Measurements from ENCODE around the gene FAM204A. TPM values are rescaled to one million over a fixed set of nuclear protein-coding genes. Genes with fewer than 3 reads are reported as not detected.

Gene FAM204A
- total RNA-seq, 1 donor, result 85.8 TPM

GRCh38 chr10:118362103-118362502, 20.0 kb upstream of the FAM204A start:
- Histone ChIP-seq H3K36me3 (ENCODE audit: insufficient read depth, low read length) (no peaks in the 10 kb centered on the region), H3K4me1 (ENCODE audit: insufficient read depth, low read length) (no peaks in the 10 kb centered on the region), H3K27me3 (ENCODE audit: insufficient read depth, low read length) (no peaks in the 10 kb centered on the region), H4K20me1 (ENCODE audit: insufficient read depth, low read length) (no peaks in the 10 kb centered on the region), H2AFZ (ENCODE audit: low read length) (no peak overlapping the region), H3K4me3 (ENCODE audit: insufficient read depth, low read length) (no peak overlapping the region), H3K79me2 (ENCODE audit: insufficient read depth, low read length) (no peaks in the 10 kb centered on the region), H3K27ac (ENCODE audit: low read depth, low read length) (no peak overlapping the region), H3K9me3 (ENCODE audit: low read depth, low read length) (no peaks in the 10 kb centered on the region), H3K4me2 (ENCODE audit: insufficient read depth, low read length) (no peak overlapping the region)
- DNase-seq (ENCODE audit: insufficient read length, low spot score, missing footprints), result peak; percentile 2
- no peak for TF ChIP-seq CTCF (IDR thresholded peaks at IDR 0.05; ENCODE audit: extremely low read depth, low read depth, low read length)

GRCh38 chr10:118358327-118358726, 16.2 kb upstream of the FAM204A start:
- Histone ChIP-seq H3K27me3 (ENCODE audit: insufficient read depth, low read length) (no peaks in the 10 kb centered on the region), H3K27ac (ENCODE audit: low read depth, low read length) (no peak overlapping the region), H2AFZ (ENCODE audit: low read length) (no peak overlapping the region), H4K20me1 (ENCODE audit: insufficient read depth, low read length) (no peaks in the 10 kb centered on the region), H3K4me1 (ENCODE audit: insufficient read depth, low read length) (no peaks in the 10 kb centered on the region), H3K4me3 (ENCODE audit: insufficient read depth, low read length) (no peak overlapping the region), H3K36me3 (ENCODE audit: insufficient read depth, low read length) (no peaks in the 10 kb centered on the region), H3K79me2 (ENCODE audit: insufficient read depth, low read length) (no peaks in the 10 kb centered on the region), H3K4me2 (ENCODE audit: insufficient read depth, low read length) (no peak overlapping the region), H3K9me3 (ENCODE audit: low read depth, low read length) (no peaks in the 10 kb centered on the region)
- TF ChIP-seq CTCF (IDR thresholded peaks at IDR 0.05; ENCODE audit: extremely low read depth, low read depth, low read length), result no peak
- no peak for DNase-seq (ENCODE audit: insufficient read length, low spot score, missing footprints)

- no peak overlapping the region for H3K4me2 ChIP-seq (ENCODE audit: insufficient read depth, low read length)
- H4K20me1 ChIP-seq (ENCODE audit: insufficient read depth, low read length), result no peaks in the 10 kb centered on the region
- no peak overlapping the region for H2AFZ ChIP-seq (ENCODE audit: low read length)
- H3K79me2 ChIP-seq (ENCODE audit: insufficient read depth, low read length), result no peaks in the 10 kb centered on the region
- H3K27me3 ChIP-seq (ENCODE audit: insufficient read depth, low read length), result no peaks in the 10 kb centered on the region
- no peak for TF ChIP-seq CTCF (IDR thresholded peaks at IDR 0.05; ENCODE audit: extremely low read depth, low read depth, low read length)
- no peaks in the 10 kb centered on the region for H3K36me3 ChIP-seq (ENCODE audit: insufficient read depth, low read length)
- H3K27ac ChIP-seq (ENCODE audit: low read depth, low read length), result no peak overlapping the region
- H3K4me3 ChIP-seq (ENCODE audit: insufficient read depth, low read length), result no peak overlapping the region
- no peak for DNase-seq (ENCODE audit: insufficient read length, low spot score, missing footprints)
- H3K4me1 ChIP-seq (ENCODE audit: insufficient read depth, low read length), result no peaks in the 10 kb centered on the region
- H3K9me3 ChIP-seq (ENCODE audit: low read depth, low read length), result no peaks in the 10 kb centered on the region
Measured at GRCh38 chr10:118357841-118358240, 15.7 kb upstream of the FAM204A start.

GRCh38 chr10:118356628-118357027, 14.5 kb upstream of the FAM204A start:
- H3K27ac ChIP-seq (ENCODE audit: low read depth, low read length), result no peak overlapping the region
- H3K4me3 ChIP-seq (ENCODE audit: insufficient read depth, low read length), result no peak overlapping the region
- no peak overlapping the region for H3K4me2 ChIP-seq (ENCODE audit: insufficient read depth, low read length)
- no peaks in the 10 kb centered on the region for H3K79me2 ChIP-seq (ENCODE audit: insufficient read depth, low read length)
- H3K4me1 ChIP-seq (ENCODE audit: insufficient read depth, low read length), result no peaks in the 10 kb centered on the region
- no peaks in the 10 kb centered on the region for H3K27me3 ChIP-seq (ENCODE audit: insufficient read depth, low read length)
- no peak overlapping the region for H2AFZ ChIP-seq (ENCODE audit: low read length)
- no peaks in the 10 kb centered on the region for H4K20me1 ChIP-seq (ENCODE audit: insufficient read depth, low read length)
- DNase-seq (ENCODE audit: insufficient read length, low spot score, missing footprints), result no peak
- no peak for TF ChIP-seq CTCF (IDR thresholded peaks at IDR 0.05; ENCODE audit: extremely low read depth, low read depth, low read length)
- H3K9me3 ChIP-seq (ENCODE audit: low read depth, low read length), result no peaks in the 10 kb centered on the region
- H3K36me3 ChIP-seq (ENCODE audit: insufficient read depth, low read length), result no peaks in the 10 kb centered on the region

All from osteoblast (primary cell).